Endothelial cell of umbilical vein (primary cell): ENCODE results near the gene BLM. TPM values are rescaled to one million over a fixed set of nuclear protein-coding genes. Genes with fewer than 3 reads are reported as not detected.

Experiments used
- BruUV-seq: library from RNA; stranded (reverse); fragments of 400-500 nt; replicated peaks from 2 replicates; lab custom pipeline; 2021; lab: Mats Ljungman, UMichigan
- CTCF ChIA-PET: fragments of 300-600, 350-600 bp; sonication (Branson Sonifier 250); formaldehyde crosslinking; loops from one replicate; lab custom pipeline; 2021; ENCODE audit warnings: antibody characterized with exemption, inconsistent platforms; lab: Charles Lee
- POLR2A ChIA-PET: fragments of 300-600, 350-600 bp; sonication (Branson Sonifier 250); formaldehyde crosslinking; loops from one replicate; lab custom pipeline; 2021; ENCODE audit warnings: antibody characterized with exemption, inconsistent platforms; lab: Charles Lee
- DNase-seq: peaks from one replicate; pipeline ENCODE4 v3.0.0-alpha.2; 2011; ENCODE audit warnings: low read depth, low spot score
- FAIRE-seq: peaks from 2 replicates; lab custom pipeline; 2011; peaks lifted over from hg19 to GRCh38; lab: Jason Lieb, UNC
- H2AFZ ChIP-seq: 2 replicates; pipeline ENCODE4 v1.6.0; 2012; ENCODE audit warnings: low read depth, low read length, control low read depth, inconsistent platforms
- H3K27ac ChIP-seq: 2 replicates; pipeline ENCODE4 v1.5.1; 2011; ENCODE audit warnings: low read depth, mild to moderate bottlenecking, control low read depth, low read length, moderate library complexity; ENCODE audit not compliant: insufficient read depth
- H3K27me3 ChIP-seq, 2 experiments: 2 replicates each; pipeline versions ENCODE4 v1.6.0 to v1.6.1; 2011; ENCODE audit warnings: low read length in 2 of 2, mixed read lengths in 1 of 2; ENCODE audit not compliant: control insufficient read depth in 2 of 2, insufficient read depth in 2 of 2
- H3K36me3 ChIP-seq, 2 experiments: 2 replicates in 1 of 2; 3 replicates in 1 of 2; pipeline ENCODE4 v1.5.1; 2011; ENCODE audit warnings: low read length in 2 of 2, mild to moderate bottlenecking in 1 of 2, moderate library complexity in 1 of 2; ENCODE audit not compliant: control insufficient read depth in 2 of 2, insufficient read depth in 2 of 2; ENCODE audit errors: extremely low read depth in 1 of 2
- H3K4me1 ChIP-seq: 3 replicates; pipeline ENCODE4 v1.5.1; 2011; ENCODE audit warnings: mild to moderate bottlenecking, low read length; ENCODE audit not compliant: control insufficient read depth, insufficient read depth; ENCODE audit errors: extremely low read depth
- H3K4me2 ChIP-seq: 2 replicates; pipeline ENCODE4 v1.6.1; 2011; ENCODE audit warnings: low read length, control low read depth, mixed read lengths; ENCODE audit not compliant: insufficient read depth
- H3K4me3 ChIP-seq, 3 experiments: fragments of 200-600 bp in 1 of 3; sonication (generic), shearing (Covaris generic) in 1 of 3; replicated peaks in 1 of 3; 2 replicates each; pipeline ENCODE4 v1.5.1; 2011 to 2016; ENCODE audit warnings: control low read depth in 3 of 3, low read length in 3 of 3, mild to moderate bottlenecking in 2 of 3, inconsistent platforms in 1 of 3, low read depth in 1 of 3, moderate library complexity in 1 of 3; ENCODE audit not compliant: insufficient read depth in 1 of 3
- H3K79me2 ChIP-seq: 2 replicates; pipeline ENCODE4 v1.6.0; 2012; ENCODE audit warnings: low read length, inconsistent platforms; ENCODE audit not compliant: control insufficient read depth, insufficient read depth
- H3K9ac ChIP-seq: replicated peaks from 2 replicates; pipeline ENCODE3; 2011; ENCODE audit warnings: low read length, control low read depth; ENCODE audit not compliant: insufficient read depth; ENCODE audit errors: extremely low read depth
- H3K9me1 ChIP-seq: replicated peaks from 3 replicates; pipeline ENCODE4 v1.6.0; 2011; ENCODE audit warnings: mild to moderate bottlenecking, low read length; ENCODE audit not compliant: control insufficient read depth, insufficient read depth; ENCODE audit errors: extremely low read depth
- H3K9me3 ChIP-seq: replicated peaks from 2 replicates; pipeline ENCODE4 v1.5.1; 2012; ENCODE audit warnings: low read length, inconsistent platforms; ENCODE audit not compliant: control insufficient read depth, insufficient read depth
- H4K20me1 ChIP-seq: replicated peaks from 2 replicates; pipeline ENCODE3; 2011; ENCODE audit warnings: mild to moderate bottlenecking, low read length; ENCODE audit not compliant: control insufficient read depth, insufficient read depth; ENCODE audit errors: extremely low read depth
- CTCF ChIP-seq, 2 donors: IDR thresholded peaks; 1 replicate in 1 of 2; 2 replicates in 1 of 2; pipeline ENCODE4 v1.5.1; 2011; ENCODE audit warnings: low read length in 2 of 2, mild to moderate bottlenecking in 2 of 2, moderate library complexity in 2 of 2, control low read depth in 1 of 2, inconsistent platforms in 1 of 2, low read depth in 1 of 2; ENCODE audit not compliant: insufficient read depth in 1 of 2; ENCODE audit errors: extremely low read depth in 1 of 2
- EZH2 ChIP-seq: IDR thresholded peaks from 2 replicates; pipeline ENCODE4 v1.6.1; 2012; ENCODE audit warnings: borderline replicate concordance, low read depth, mild to moderate bottlenecking, moderate library complexity, low read length, inconsistent platforms; ENCODE audit not compliant: severe bottlenecking
- FOS ChIP-seq: IDR thresholded peaks from 2 replicates; pipeline ENCODE4 v1.6.1; 2011; ENCODE audit warnings: mild to moderate bottlenecking, low read length, moderate library complexity, borderline replicate concordance; ENCODE audit not compliant: insufficient read depth
- GATA2 ChIP-seq: IDR thresholded peaks from 2 replicates; pipeline ENCODE4 v1.7.0; 2011; ENCODE audit warnings: low read depth, mild to moderate bottlenecking, moderate library complexity, mixed read lengths, low read length; ENCODE audit not compliant: insufficient read length, insufficient read depth
- JUN ChIP-seq: IDR thresholded peaks from 2 replicates; pipeline ENCODE4 v1.6.1; 2011; ENCODE audit warnings: borderline replicate concordance, low read depth; ENCODE audit not compliant: insufficient read length, insufficient read depth
- MAX ChIP-seq: IDR thresholded peaks from 2 replicates; pipeline ENCODE4 v1.6.1; 2011; ENCODE audit not compliant: insufficient read depth, insufficient read length
- MYC ChIP-seq: IDR thresholded peaks from one replicate; pipeline ENCODE4 v1.6.1; 2011; ENCODE audit warnings: mild to moderate bottlenecking, low read depth, low read length
- POLR2A ChIP-seq: IDR thresholded peaks from 2 replicates; pipeline ENCODE4 v1.6.1; 2012; ENCODE audit warnings: low read depth, mild to moderate bottlenecking, control low read depth, low read length
- POLR2AphosphoS5 ChIP-seq: IDR thresholded peaks from 2 replicates; pipeline ENCODE4 v1.6.1; 2012; ENCODE audit warnings: low read depth, mild to moderate bottlenecking, control low read depth, low read length, moderate library complexity; ENCODE audit not compliant: insufficient read depth
- dilution Hi-C: fragments of 300-500 bp; cut with MboI; formaldehyde crosslinking; loops from one replicate; pipeline ENCODE4 v1.15.0; 2019; ENCODE audit warnings: low sequenced_read_pairs; ENCODE audit not compliant: extremely low pct_ligation_motif_present
- intact Hi-C: fragments of 100-400 bp; cut with micrococcal nuclease; formaldehyde crosslinking; loops from one replicate; pipeline ENCODE4 v1.10.0; 2022
- polyA plus RNA-seq, 4 experiments: library from polyadenylated mRNA; depleted of rRNA in 3 of 4; stranded (reverse) in 3 of 4; unstranded in 1 of 4; fragments of >200 nt; gene quantifications; 2 replicates each; pipeline versions ENCODE4 v1.2.1 to v1.2.3, GENCODE V29; 2011 to 2012; ENCODE audit warnings: missing spikeins in 1 of 4
- total RNA-seq: library from RNA; stranded (reverse); gene quantifications from 2 replicates; pipeline ENCODE4 v1.2.3, GENCODE V29; 2021

BLM gene
- total and polyA plus RNA-seq, 2 donors (not counting 3 experiments of a cell fraction or from before 2014, with no cell fraction given): 3.8 to 17.3 TPM

- intact Hi-C loops (no loop called here), dilution Hi-C loops (no loop called here)
- H2AFZ ChIP-seq: no peak overlapping the region
- no peaks in the 10 kb centered on the region for H3K36me3 ChIP-seq
- no peak for FAIRE-seq
- H3K79me2 ChIP-seq: no peaks in the 10 kb centered on the region
- no peaks in the 10 kb centered on the region for H3K4me1 ChIP-seq
- no peak overlapping the region for H3K27ac ChIP-seq
- no peak for DNase-seq
- no peaks in the 10 kb centered on the region for H3K9me3 ChIP-seq
- POLR2A ChIA-PET: no interaction called here
- no peak overlapping the region for H3K4me3 ChIP-seq
- H3K9me1 ChIP-seq: no peaks in the 10 kb centered on the region
- H3K27me3 ChIP-seq: no peaks in the 10 kb centered on the region
- H3K4me2 ChIP-seq: no peak overlapping the region
- no peaks in the 10 kb centered on the region for H4K20me1 ChIP-seq
- CTCF ChIA-PET: interaction anchor here (1.2 kb wide), 1 partner anchor 28 kb away, joined by 3 read pairs; no protein-coding TSS in a partner anchor
- BruUV-seq: no TSS peak
- no peak for TF ChIP-seq MYC
- no peak for TF ChIP-seq POLR2A
- no peak for TF ChIP-seq GATA2
- TF ChIP-seq CTCF (IDR thresholded peaks at IDR 0.05; ENCODE audit: extremely low read depth in 1 of 2, insufficient read depth in 1 of 2, low read depth in 1 of 2, low read length in 2 of 2): no peak
- no peak for TF ChIP-seq MAX
- TF ChIP-seq JUN: no peak
- no peak for TF ChIP-seq FOS
- TF ChIP-seq EZH2: no peak
- TF ChIP-seq POLR2AphosphoS5: no peak
- H3K9ac ChIP-seq: no peak overlapping the region
Measured at GRCh38 chr15:90762109-90762508, 45.0 kb downstream of the BLM start.
